ENCODE measurements around the gene ABR.

Gene ABR

DNA sequence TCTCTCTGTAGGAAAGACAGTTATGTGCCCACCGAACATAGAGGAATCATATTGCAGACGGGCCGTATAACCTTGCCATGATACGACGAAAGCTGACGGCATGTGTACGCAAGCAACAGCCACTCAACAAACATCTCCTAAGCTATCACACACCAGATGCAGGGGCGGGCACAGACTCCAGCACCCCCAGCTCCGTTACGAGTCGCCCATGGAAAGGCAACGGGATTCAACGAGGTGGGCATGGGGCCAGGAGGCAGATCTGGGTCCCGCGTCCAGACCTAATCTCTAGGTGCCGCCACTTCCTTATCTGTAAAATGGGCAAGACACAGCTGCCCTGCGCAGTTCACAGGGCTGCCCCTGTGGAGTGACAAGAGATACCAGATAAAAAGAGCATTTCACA is 35.6 kb downstream of the ABR start:
- Histone ChIP-seq H3K4me3 (ENCODE audit: low read depth in 1 of 2, low read length in 2 of 2) (no peak overlapping the region), H3K36me3 (ENCODE audit: insufficient read depth, low read length) (no peaks in the 10 kb centered on the region), H3K9me3 (ENCODE audit: insufficient read depth, low read length, severe bottlenecking) (no peaks in the 10 kb centered on the region), H2AFZ (ENCODE audit: low read depth, low read length) (no peak overlapping the region), H3K27ac (ENCODE audit: low read length) (no peak overlapping the region), H3K79me2 (ENCODE audit: insufficient read depth, low read length) (no peaks in the 10 kb centered on the region), H3K9ac (ENCODE audit: low read depth, low read length) (no peak overlapping the region), H3K27me3 (ENCODE audit: insufficient read depth, low read length, poor library complexity) (peaks cover 4% of the 10 kb centered on the region), H3K4me2 (ENCODE audit: insufficient read depth, low read length) (no peak overlapping the region), H3K4me1 (ENCODE audit: insufficient read depth, low read length) (no peaks in the 10 kb centered on the region), H4K20me1 (ENCODE audit: insufficient read depth, low read length) (no peaks in the 10 kb centered on the region)
- ATAC-seq (ENCODE audit: insufficient read depth, low read depth) (no peak), DNase-seq (no peak)
- TF ChIP-seq EZH2 (IDR thresholded peaks at IDR 0.05; ENCODE audit: borderline replicate concordance, low read depth, low read length, severe bottlenecking) = no peak
- TF ChIP-seq, protein P1, sequence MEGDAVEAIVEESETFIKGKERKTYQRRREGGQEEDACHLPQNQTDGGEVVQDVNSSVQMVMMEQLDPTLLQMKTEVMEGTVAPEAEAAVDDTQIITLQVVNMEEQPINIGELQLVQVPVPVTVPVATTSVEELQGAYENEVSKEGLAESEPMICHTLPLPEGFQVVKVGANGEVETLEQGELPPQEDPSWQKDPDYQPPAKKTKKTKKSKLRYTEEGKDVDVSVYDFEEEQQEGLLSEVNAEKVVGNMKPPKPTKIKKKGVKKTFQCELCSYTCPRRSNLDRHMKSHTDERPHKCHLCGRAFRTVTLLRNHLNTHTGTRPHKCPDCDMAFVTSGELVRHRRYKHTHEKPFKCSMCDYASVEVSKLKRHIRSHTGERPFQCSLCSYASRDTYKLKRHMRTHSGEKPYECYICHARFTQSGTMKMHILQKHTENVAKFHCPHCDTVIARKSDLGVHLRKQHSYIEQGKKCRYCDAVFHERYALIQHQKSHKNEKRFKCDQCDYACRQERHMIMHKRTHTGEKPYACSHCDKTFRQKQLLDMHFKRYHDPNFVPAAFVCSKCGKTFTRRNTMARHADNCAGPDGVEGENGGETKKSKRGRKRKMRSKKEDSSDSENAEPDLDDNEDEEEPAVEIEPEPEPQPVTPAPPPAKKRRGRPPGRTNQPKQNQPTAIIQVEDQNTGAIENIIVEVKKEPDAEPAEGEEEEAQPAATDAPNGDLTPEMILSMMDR (IDR thresholded peaks at IDR 0.05; ENCODE audit: borderline replicate concordance, extremely low read depth, low read length, poor library complexity, severe bottlenecking) = no peak

- no peak for ATAC-seq (ENCODE audit: insufficient read depth, low read depth)
Observed at GRCh38 chr17:1143573-1143972, 36.2 kb downstream of the ABR start.

DNA sequence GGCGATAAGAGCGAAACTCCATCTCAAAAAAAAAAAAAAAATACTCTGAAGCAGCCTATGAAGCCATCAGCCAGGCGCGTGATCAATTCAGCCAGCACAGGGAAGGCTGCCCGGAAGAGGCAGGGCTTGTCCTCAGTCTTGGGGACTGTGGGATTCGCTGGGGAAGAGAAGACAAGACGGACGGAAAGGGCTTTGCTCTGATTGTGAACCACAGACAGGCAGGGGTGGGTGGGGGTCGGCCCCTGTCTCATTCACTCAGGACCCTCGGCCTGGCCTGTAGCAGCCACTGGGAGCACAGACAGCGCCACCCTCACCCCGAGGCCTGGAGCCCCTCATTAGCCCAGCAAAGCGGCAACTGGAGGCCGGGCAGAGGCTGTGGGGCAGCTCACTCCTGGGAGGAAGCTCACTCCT is 37.2 kb downstream of the ABR start:
- DNase-seq (no peak), ATAC-seq (ENCODE audit: insufficient read depth, low read depth) (no peak)
- Histone ChIP-seq H3K4me2 (ENCODE audit: insufficient read depth, low read length) (no peak overlapping the region), H4K20me1 (ENCODE audit: insufficient read depth, low read length) (no peaks in the 10 kb centered on the region), H3K4me1 (ENCODE audit: insufficient read depth, low read length) (no peaks in the 10 kb centered on the region), H3K27ac (ENCODE audit: low read length) (no peak overlapping the region), H3K9me3 (ENCODE audit: insufficient read depth, low read length, severe bottlenecking) (no peaks in the 10 kb centered on the region), H3K9ac (ENCODE audit: low read depth, low read length) (no peak overlapping the region), H2AFZ (ENCODE audit: low read depth, low read length) (no peak overlapping the region), H3K27me3 (ENCODE audit: insufficient read depth, low read length, poor library complexity) (peaks cover 4% of the 10 kb centered on the region), H3K36me3 (ENCODE audit: insufficient read depth, low read length) (no peaks in the 10 kb centered on the region), H3K4me3 (ENCODE audit: low read depth in 1 of 2, low read length in 2 of 2) (no peak overlapping the region), H3K79me2 (ENCODE audit: insufficient read depth, low read length) (no peaks in the 10 kb centered on the region)
- TF ChIP-seq, protein P1 (IDR thresholded peaks at IDR 0.05; ENCODE audit: borderline replicate concordance, extremely low read depth, low read length, poor library complexity, severe bottlenecking) = no peak
- TF ChIP-seq EZH2 (IDR thresholded peaks at IDR 0.05; ENCODE audit: borderline replicate concordance, low read depth, low read length, severe bottlenecking) = no peak

More at GRCh38 chr17:1143573-1143972, 36.2 kb downstream of the ABR start:
- TF ChIP-seq, protein P1 (IDR thresholded peaks at IDR 0.05; ENCODE audit: borderline replicate concordance, extremely low read depth, low read length, poor library complexity, severe bottlenecking) = no peak
- TF ChIP-seq EZH2 (IDR thresholded peaks at IDR 0.05; ENCODE audit: borderline replicate concordance, low read depth, low read length, severe bottlenecking) = no peak
- no peaks in the 10 kb centered on the region for H3K36me3 ChIP-seq (ENCODE audit: insufficient read depth, low read length)
- no peak overlapping the region for H3K27ac ChIP-seq (ENCODE audit: low read length)
- H3K4me2 ChIP-seq (ENCODE audit: insufficient read depth, low read length) = no peak overlapping the region
- H3K9me3 ChIP-seq (ENCODE audit: insufficient read depth, low read length, severe bottlenecking) = no peaks in the 10 kb centered on the region
- H3K4me3 ChIP-seq (ENCODE audit: low read depth in 1 of 2, low read length in 2 of 2) = no peak overlapping the region
- no peaks in the 10 kb centered on the region for H4K20me1 ChIP-seq (ENCODE audit: insufficient read depth, low read length)
- H3K27me3 ChIP-seq (ENCODE audit: insufficient read depth, low read length, poor library complexity) = peaks cover 4% of the 10 kb centered on the region
- H3K79me2 ChIP-seq (ENCODE audit: insufficient read depth, low read length) = no peaks in the 10 kb centered on the region
- H3K4me1 ChIP-seq (ENCODE audit: insufficient read depth, low read length) = no peaks in the 10 kb centered on the region
- no peak overlapping the region for H2AFZ ChIP-seq (ENCODE audit: low read depth, low read length)
- H3K9ac ChIP-seq (ENCODE audit: low read depth, low read length) = no peak overlapping the region
- DNase-seq = no peak

DNA sequence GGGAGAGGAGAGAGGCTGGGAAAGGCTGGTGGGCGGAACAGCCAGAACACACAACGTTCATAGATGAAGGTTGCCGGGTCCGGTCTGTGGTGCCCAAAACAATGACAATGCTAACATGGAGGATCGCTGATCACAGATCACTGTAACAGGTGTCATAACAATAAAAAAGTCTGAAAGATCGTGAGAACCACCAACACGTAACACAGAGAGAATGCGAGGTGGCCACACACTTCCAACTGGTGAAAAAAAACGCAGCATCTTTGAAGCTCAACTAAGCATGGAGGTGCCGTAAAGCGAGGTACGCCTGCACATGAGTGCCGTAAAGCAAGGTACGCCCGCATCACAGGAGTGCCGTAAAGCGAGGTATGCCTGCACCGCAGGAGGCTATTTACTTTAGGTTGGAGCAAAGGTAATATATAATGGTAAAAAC is 42.3 kb downstream of the ABR start:
- Histone ChIP-seq H3K79me2 (ENCODE audit: insufficient read depth, low read length) (no peaks in the 10 kb centered on the region), H3K36me3 (ENCODE audit: insufficient read depth, low read length) (no peaks in the 10 kb centered on the region), H3K27ac (ENCODE audit: low read length) (no peak overlapping the region), H3K4me2 (ENCODE audit: insufficient read depth, low read length) (no peak overlapping the region), H3K9ac (ENCODE audit: low read depth, low read length) (no peak overlapping the region), H3K9me3 (ENCODE audit: insufficient read depth, low read length, severe bottlenecking) (no peaks in the 10 kb centered on the region), H3K4me3 (ENCODE audit: low read depth in 1 of 2, low read length in 2 of 2) (no peak overlapping the region), H2AFZ (ENCODE audit: low read depth, low read length) (no peak overlapping the region), H4K20me1 (ENCODE audit: insufficient read depth, low read length) (no peaks in the 10 kb centered on the region), H3K4me1 (ENCODE audit: insufficient read depth, low read length) (no peaks in the 10 kb centered on the region), H3K27me3 (ENCODE audit: insufficient read depth, low read length, poor library complexity) (peaks cover 4% of the 10 kb centered on the region)
- no peak for DNase-seq
- ATAC-seq (ENCODE audit: insufficient read depth, low read depth) = no peak
- TF ChIP-seq EZH2 (IDR thresholded peaks at IDR 0.05; ENCODE audit: borderline replicate concordance, low read depth, low read length, severe bottlenecking) = no peak
- TF ChIP-seq, protein P1 (IDR thresholded peaks at IDR 0.05; ENCODE audit: borderline replicate concordance, extremely low read depth, low read length, poor library complexity, severe bottlenecking) = no peak

Data from DND-41 (cell line).